ENCODE measurements around the gene PLA2G3. TPM values are rescaled to one million over a fixed set of nuclear protein-coding genes. Genes with fewer than 3 reads are reported as not detected.

The PLA2G3 gene
- total and polyA plus RNA-seq, 4 donors: 0.85 to 17.4 (median 8.2) TPM

GRCh38 chr22:31089160-31090100 is 50.9 kb downstream of the PLA2G3 start:
- Histone ChIP-seq H3K4me1 (ENCODE audit: control insufficient read depth in 5 of 5, insufficient read depth in 5 of 5, low read length in 5 of 5) (peaks cover 0 to 6% (median 4%) of the 10 kb centered on the region in 5 donors), H3K27me3 (ENCODE audit: control insufficient read depth in 3 of 3, insufficient read depth in 3 of 3, low read length in 2 of 3) (no peaks in the 10 kb centered on the region), H3K9ac (ENCODE audit: insufficient read depth in 1 of 2, low read length in 2 of 2) (no peak overlapping the region), H3K4me3 (no peak overlapping the region), H3K9me3 (ENCODE audit: control insufficient read depth in 4 of 4, insufficient read depth in 3 of 4, low read length in 3 of 4) (no peaks in the 10 kb centered on the region), H3K36me3 (ENCODE audit: control insufficient read depth in 4 of 4, insufficient read depth in 4 of 4, low read length in 4 of 4) (peaks cover 4 to 63% (median 42%) of the 10 kb centered on the region in 4 donors), H3K27ac (ENCODE audit: low read depth in 1 of 2, low read length in 1 of 2) (no peak overlapping the region)
- DNase-seq (peak in 2 of 3 donors; percentile 28 to 36), ATAC-seq (ENCODE audit: insufficient read depth, low FRiP score) (no peak)
- peak; percentile 50 for TF ChIP-seq CTCF (IDR thresholded peaks at IDR 0.05; ENCODE audit: control extremely low read depth, extremely low read depth)
- 79% methylated on average over 9 of the region's 9 CpGs for WGBS, 2 donors

GRCh38 chr22:31088233-31088986 is 51.9 kb downstream of the PLA2G3 start:
- no peak for TF ChIP-seq CTCF (IDR thresholded peaks at IDR 0.05; ENCODE audit: control extremely low read depth, extremely low read depth)
- Histone ChIP-seq H3K27ac (ENCODE audit: low read depth in 1 of 2, low read length in 1 of 2) (no peak overlapping the region), H3K4me1 (ENCODE audit: control insufficient read depth in 5 of 5, insufficient read depth in 5 of 5, low read length in 5 of 5) (peaks cover 4 to 16% (median 9%) of the 10 kb centered on the region in 5 donors), H3K9me3 (ENCODE audit: control insufficient read depth in 4 of 4, insufficient read depth in 3 of 4, low read length in 3 of 4) (no peaks in the 10 kb centered on the region), H3K36me3 (ENCODE audit: control insufficient read depth in 4 of 4, insufficient read depth in 4 of 4, low read length in 4 of 4) (peaks cover 4 to 53% (median 43%) of the 10 kb centered on the region in 4 donors), H3K4me3 (no peak overlapping the region), H3K9ac (ENCODE audit: insufficient read depth in 1 of 2, low read length in 2 of 2) (no peak overlapping the region), H3K27me3 (ENCODE audit: control insufficient read depth in 3 of 3, insufficient read depth in 3 of 3, low read length in 2 of 3) (no peaks in the 10 kb centered on the region)
- 92 to 93% methylated on average over 26 of the region's 26 CpGs for WGBS, 2 donors
- DNase-seq (no peak), ATAC-seq (ENCODE audit: insufficient read depth, low FRiP score) (no peak)

GRCh38 chr22:31087744-31088215 is 52.5 kb downstream of the PLA2G3 start:
- Histone ChIP-seq H3K36me3 (ENCODE audit: control insufficient read depth in 4 of 4, insufficient read depth in 4 of 4, low read length in 4 of 4) (peaks cover 4 to 48% (median 43%) of the 10 kb centered on the region in 4 donors), H3K27me3 (ENCODE audit: control insufficient read depth in 3 of 3, insufficient read depth in 3 of 3, low read length in 2 of 3) (no peaks in the 10 kb centered on the region), H3K27ac (ENCODE audit: low read depth in 1 of 2, low read length in 1 of 2) (no peak overlapping the region), H3K4me3 (no peak overlapping the region), H3K4me1 (ENCODE audit: control insufficient read depth in 5 of 5, insufficient read depth in 5 of 5, low read length in 5 of 5) (peaks cover 7 to 22% (median 14%) of the 10 kb centered on the region in 5 donors), H3K9me3 (ENCODE audit: control insufficient read depth in 4 of 4, insufficient read depth in 3 of 4, low read length in 3 of 4) (no peaks in the 10 kb centered on the region), H3K9ac (ENCODE audit: insufficient read depth in 1 of 2, low read length in 2 of 2) (no peak overlapping the region)
- no peak for DNase-seq
- no peak for ATAC-seq (ENCODE audit: insufficient read depth, low FRiP score)
- no peak for TF ChIP-seq CTCF (IDR thresholded peaks at IDR 0.05; ENCODE audit: control extremely low read depth, extremely low read depth)
- WGBS, 2 donors: 95 to 97% methylated on average over 21 of the region's 21 CpGs

Measured in lung (tissue), 12 donors.